Measurements from ENCODE around the gene CLUH.

Gene CLUH

GRCh38 chr17:2711608-2712299 is at the start of gene CLUH:
CLUH (minus strand) TSS chr17:2711764; CDS start chr17:2711661, 103 bp downstream.
- peak; percentile 82 for DNase-seq (ENCODE audit: low read depth)
- TF ChIP-seq CTCF (IDR thresholded peaks at IDR 0.05; ENCODE audit: control insufficient read depth, insufficient read depth, low read depth, low read length, missing control alignments): no peak
- H3K4me3 ChIP-seq (ENCODE audit: control insufficient read depth, low read depth, low read length): peak within 1 kb of the TSS; percentile 59

- TF ChIP-seq CTCF (IDR thresholded peaks at IDR 0.05; ENCODE audit: control insufficient read depth, insufficient read depth, low read depth, low read length, missing control alignments): no peak
- H3K4me3 ChIP-seq (ENCODE audit: control insufficient read depth, low read depth, low read length): no peak overlapping the region
- DNase-seq (ENCODE audit: low read depth): no peak
These were observed 47.3 kb upstream of the CLUH start for GRCh38 chr17:2758870-2759269.

- no peak for TF ChIP-seq CTCF (IDR thresholded peaks at IDR 0.05; ENCODE audit: control insufficient read depth, insufficient read depth, low read depth, low read length, missing control alignments)
- DNase-seq (ENCODE audit: low read depth): no peak
- H3K4me3 ChIP-seq (ENCODE audit: control insufficient read depth, low read depth, low read length): no peak overlapping the region
These were observed 44.5 kb upstream of the CLUH start for GRCh38 chr17:2755891-2756724.

GRCh38 chr17:2751491-2751890 is 39.9 kb upstream of the CLUH start:
- no peak for TF ChIP-seq CTCF (IDR thresholded peaks at IDR 0.05; ENCODE audit: control insufficient read depth, insufficient read depth, low read depth, low read length, missing control alignments)
- no peak overlapping the region for H3K4me3 ChIP-seq (ENCODE audit: control insufficient read depth, low read depth, low read length)
- DNase-seq (ENCODE audit: low read depth): no peak

- H3K4me3 ChIP-seq (ENCODE audit: control insufficient read depth, low read depth, low read length): no peak overlapping the region
- no peak for TF ChIP-seq CTCF (IDR thresholded peaks at IDR 0.05; ENCODE audit: control insufficient read depth, insufficient read depth, low read depth, low read length, missing control alignments)
- no peak for DNase-seq (ENCODE audit: low read depth)
These were observed 39.2 kb upstream of the CLUH start for GRCh38 chr17:2750721-2751120.

GRCh38 chr17:2749784-2750181 is 38.2 kb upstream of the CLUH start:
- no peak for DNase-seq (ENCODE audit: low read depth)
- no peak overlapping the region for H3K4me3 ChIP-seq (ENCODE audit: control insufficient read depth, low read depth, low read length)
- no peak for TF ChIP-seq CTCF (IDR thresholded peaks at IDR 0.05; ENCODE audit: control insufficient read depth, insufficient read depth, low read depth, low read length, missing control alignments)
